H7 (cell line): Measurements from ENCODE around the gene MTNR1B. TPM values are rescaled to one million over a fixed set of nuclear protein-coding genes. Genes with fewer than 3 reads are reported as not detected.

Source experiments
- total RNA-seq: library from RNA; depleted of rRNA; stranded (reverse); fragments of >200 nt; shearing (Covaris generic); gene quantifications from 2 replicates; pipeline ENCODE4 v1.2.3, GENCODE V29; 2014; rRNA removed

MTNR1B gene
- total RNA-seq, 1 experiment from 2014 or later, result not detected

Other genes with a start within 250 kb of the MTNR1B start
- gene SLC36A4, start 228.3 kb downstream of the MTNR1B start, total RNA-seq, result 7.9 and 9.7 TPM in 2 replicates